ENCODE data around the gene FUZ. TPM values are rescaled to one million over a fixed set of nuclear protein-coding genes. Genes with fewer than 3 reads are reported as not detected.

FUZ gene
- total and polyA plus RNA-seq, 5 donors = 13.2 to 25.8 (median 17.2) TPM

DNA sequence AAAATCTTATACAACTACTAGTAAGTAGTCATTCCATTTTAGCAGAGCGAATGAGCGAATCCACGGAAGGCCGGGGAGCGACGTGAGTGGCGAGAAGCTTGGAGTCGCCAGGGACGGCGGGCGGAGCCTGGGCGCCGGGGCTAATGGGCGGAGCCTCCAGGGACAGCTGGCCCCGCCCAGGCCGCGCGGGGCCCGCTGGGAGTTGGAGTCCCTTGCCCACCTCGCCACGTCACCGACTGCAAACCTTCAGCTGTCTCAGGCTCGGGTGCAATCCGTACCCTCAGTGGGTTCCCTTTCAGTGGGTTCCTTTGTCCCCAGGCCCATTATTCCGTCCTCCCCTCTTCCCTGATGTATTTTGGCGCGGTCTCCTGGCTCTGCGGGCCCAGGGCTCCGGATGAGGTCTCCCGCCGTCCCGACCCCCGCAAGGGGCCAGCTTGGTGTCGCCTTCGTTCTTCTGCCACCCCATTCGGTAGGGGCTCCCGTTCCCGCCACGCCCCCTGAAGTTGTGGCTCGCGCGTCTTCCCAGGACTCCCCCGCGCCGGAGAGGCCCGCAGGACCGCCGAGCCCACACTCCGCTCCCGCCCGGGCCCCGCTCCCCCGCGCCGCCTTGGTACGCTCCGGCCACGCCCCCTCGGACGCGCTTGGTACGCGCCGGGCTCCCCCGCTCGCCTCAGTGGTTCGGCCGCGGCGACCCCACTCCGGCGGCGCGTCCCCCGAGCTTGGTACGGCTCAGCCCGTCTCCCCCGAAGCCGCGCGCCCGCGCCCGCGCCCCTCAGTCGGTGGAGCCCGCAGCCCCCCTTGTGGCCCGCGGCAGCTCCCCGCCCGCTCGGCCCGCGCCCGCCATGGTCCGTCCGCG, 37.6 kb upstream of the FUZ start, which contains the start of gene PTOV1:
Gene PTOV1 (plus strand): TSS at position 673 of the 856 bp plus-strand sequence.
- Histone ChIP-seq H3K4me1 (ENCODE audit: control insufficient read depth, insufficient read depth, low read length) (peaks cover 6% of the 10 kb centered on the region), H3K9me3 (ENCODE audit: control insufficient read depth, low read length) (no peaks in the 10 kb centered on the region), H3K27me3 (ENCODE audit: control insufficient read depth, insufficient read depth) (no peaks in the 10 kb centered on the region), H3K27ac (ENCODE audit: low read length) (peak within 1 kb of the TSS; percentile 98), H3K4me3 (ENCODE audit: low read length) (peak within 1 kb of the TSS; percentile 98)
- DNase-seq = peak; percentile 92 to 97 (median 97)
- WGBS = under 1% methylated on average over 98 of the region's 98 CpGs
- peak; percentile 95 for ATAC-seq
- intact Hi-C loops (cut with DNase I) = loop anchor here in 1 of 4 donors (10.0 kb wide), 1 partner anchor 166 kb away; the partner anchor contains the start of gene ADM5

DNA sequence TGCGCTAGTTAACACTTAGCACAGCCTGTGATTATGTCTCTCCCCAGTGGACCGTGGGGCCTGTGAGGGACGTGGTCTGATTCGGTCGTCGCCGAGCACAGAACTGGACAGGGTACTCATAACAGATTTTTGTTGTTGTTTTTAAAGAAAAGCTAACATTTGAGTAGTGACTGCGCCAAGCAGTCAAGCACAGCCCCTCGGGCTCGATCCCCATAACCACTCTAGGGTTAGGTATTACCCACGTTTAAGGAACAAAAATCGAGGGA, 37.1 kb upstream of the FUZ start:
- DNase-seq (peak in 1 of 3 donors; percentile 50), ATAC-seq (peak; percentile 0 to 2)
- no peaks in the 10 kb centered on the region for H3K27me3 ChIP-seq (ENCODE audit: control insufficient read depth, insufficient read depth)
- H3K27ac ChIP-seq (ENCODE audit: low read length) = peak overlapping the region; percentile 53
- peak overlapping the region; percentile 21 for H3K4me3 ChIP-seq (ENCODE audit: low read length)
- H3K4me1 ChIP-seq (ENCODE audit: control insufficient read depth, insufficient read depth, low read length) = peaks cover 6% of the 10 kb centered on the region
- intact Hi-C loops (cut with DNase I) = loop anchor here in 1 of 4 donors (10.0 kb wide), 1 partner anchor 165 kb away; the partner anchor contains the start of gene ADM5
- WGBS = 56% methylated on average over 12 of the region's 12 CpGs
- H3K9me3 ChIP-seq (ENCODE audit: control insufficient read depth, low read length) = no peaks in the 10 kb centered on the region

- Histone ChIP-seq H3K4me1 (ENCODE audit: control insufficient read depth, insufficient read depth, low read length) (peaks cover 6% of the 10 kb centered on the region), H3K27ac (ENCODE audit: low read length) (peak overlapping the region; percentile 53), H3K27me3 (ENCODE audit: control insufficient read depth, insufficient read depth) (no peaks in the 10 kb centered on the region), H3K9me3 (ENCODE audit: control insufficient read depth, low read length) (no peaks in the 10 kb centered on the region), H3K4me3 (ENCODE audit: low read length) (peak overlapping the region; percentile 21)
- WGBS = 91% methylated on average over 15 of the region's 15 CpGs
- ATAC-seq = no peak
- intact Hi-C loops (cut with DNase I) = loop anchor here in 1 of 4 donors (10.0 kb wide), 1 partner anchor 165 kb away; the partner anchor contains the start of gene ADM5
- peak in 2 of 3 donors; percentile 15 to 35 for DNase-seq
These were observed 36.5 kb upstream of the FUZ start for GRCh38 chr19:49849433-49850220.

DNA sequence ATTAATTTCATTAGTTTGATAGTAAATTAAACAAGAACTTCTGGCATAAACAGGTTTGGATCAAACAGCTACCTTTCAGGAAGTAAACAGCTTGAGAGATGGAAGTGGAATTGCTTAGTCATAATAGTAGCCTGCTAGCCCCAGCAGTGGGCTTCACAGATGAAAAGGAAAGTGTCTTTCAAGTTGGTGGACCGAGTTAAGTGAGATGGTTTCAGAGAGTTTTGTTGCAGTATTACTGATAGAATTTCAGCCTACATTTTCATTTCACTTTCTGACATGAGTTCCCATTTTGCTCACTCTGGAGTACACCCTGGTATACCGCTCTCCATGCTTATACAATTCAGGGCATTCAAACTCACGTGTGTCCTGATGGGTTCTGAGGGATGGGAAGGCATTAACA, 35.8 kb upstream of the FUZ start:
- ATAC-seq (no peak), DNase-seq (no peak)
- Histone ChIP-seq H3K27me3 (ENCODE audit: control insufficient read depth, insufficient read depth) (no peaks in the 10 kb centered on the region), H3K27ac (ENCODE audit: low read length) (no peak overlapping the region), H3K4me3 (ENCODE audit: low read length) (no peak overlapping the region), H3K4me1 (ENCODE audit: control insufficient read depth, insufficient read depth, low read length) (peaks cover 6% of the 10 kb centered on the region), H3K9me3 (ENCODE audit: control insufficient read depth, low read length) (no peaks in the 10 kb centered on the region)
- intact Hi-C loops (cut with DNase I) = no loop called here
- WGBS = 90% methylated on average over 3 of the region's 3 CpGs

DNA sequence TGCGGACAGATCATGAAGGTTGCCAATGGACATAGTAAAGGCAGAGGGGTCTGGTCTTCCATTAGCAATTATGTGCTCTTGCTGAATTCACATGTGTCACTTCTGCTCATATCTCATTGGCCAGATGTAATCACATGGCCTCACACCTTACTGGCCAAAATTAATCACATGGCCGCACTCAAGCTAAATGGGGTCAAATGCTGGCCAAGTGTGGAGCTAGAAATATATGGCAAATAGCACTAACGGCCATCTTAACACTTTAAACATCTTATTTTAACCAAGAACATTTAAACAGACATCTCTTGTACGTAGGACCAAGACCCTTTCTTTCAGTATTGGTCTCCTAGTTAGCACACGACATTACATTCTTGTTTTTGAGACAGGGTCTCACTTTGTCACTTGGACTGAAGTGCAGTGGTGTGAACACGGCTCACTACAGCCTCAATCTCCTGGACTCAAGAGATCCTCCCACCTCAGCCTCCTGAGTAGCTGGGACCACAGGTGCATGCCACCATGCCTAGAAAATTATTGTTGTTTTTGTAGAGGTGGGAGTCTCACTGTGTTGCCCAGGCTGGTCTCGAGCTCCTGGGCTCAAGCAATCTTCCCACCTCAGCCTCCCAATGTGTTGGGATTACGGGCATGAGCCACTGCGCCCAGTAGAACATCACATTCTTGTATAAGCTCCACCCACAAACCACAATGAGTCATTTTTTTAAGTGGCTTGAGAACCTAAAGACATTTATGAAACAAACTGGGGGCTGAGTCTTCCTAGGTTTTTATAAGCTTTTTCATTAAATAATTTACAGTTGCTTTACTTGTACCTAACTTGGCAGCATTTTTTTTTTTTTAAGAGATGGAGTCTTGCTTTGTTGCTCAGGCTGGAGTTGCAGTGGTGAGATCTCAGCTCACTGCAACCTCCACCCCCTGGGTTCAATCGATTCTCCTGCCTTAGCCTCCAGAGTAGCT, 34.9 kb upstream of the FUZ start:
- Histone ChIP-seq H3K4me1 (ENCODE audit: control insufficient read depth, insufficient read depth, low read length) (peaks cover 6% of the 10 kb centered on the region), H3K4me3 (ENCODE audit: low read length) (no peak overlapping the region), H3K27me3 (ENCODE audit: control insufficient read depth, insufficient read depth) (no peaks in the 10 kb centered on the region), H3K9me3 (ENCODE audit: control insufficient read depth, low read length) (no peaks in the 10 kb centered on the region), H3K27ac (ENCODE audit: low read length) (no peak overlapping the region)
- no peak for ATAC-seq
- intact Hi-C loops (cut with DNase I) = no loop called here
- 90% methylated on average over 10 of the region's 10 CpGs for WGBS
- peak in 2 of 3 donors; percentile 23 to 31 for DNase-seq

DNA sequence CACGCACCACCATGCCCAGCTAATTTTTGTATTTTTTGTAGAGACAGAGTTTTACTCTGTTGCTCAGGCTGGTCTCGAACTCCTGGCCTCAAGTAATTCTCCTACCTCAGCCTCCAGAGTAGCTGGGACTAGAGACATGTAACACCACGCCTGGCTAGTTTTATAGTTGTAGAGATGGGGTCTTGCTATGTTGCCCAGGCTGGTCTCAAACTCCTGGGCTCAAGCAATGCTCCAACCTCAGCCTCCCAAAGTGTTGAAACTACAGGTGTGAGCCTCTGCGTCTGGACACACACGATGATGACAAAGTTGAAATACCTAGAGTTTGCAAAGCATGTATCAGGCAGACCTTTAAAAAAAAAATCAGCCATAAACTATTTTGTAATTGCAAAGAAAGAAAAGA, 33.3 kb upstream of the FUZ start:
- intact Hi-C loops (cut with DNase I) = no loop called here
- WGBS = 71% methylated on average over 5 of the region's 5 CpGs
- H3K27me3 ChIP-seq (ENCODE audit: control insufficient read depth, insufficient read depth) = no peaks in the 10 kb centered on the region
- H3K27ac ChIP-seq (ENCODE audit: low read length) = no peak overlapping the region
- DNase-seq = no peak
- ATAC-seq = no peak
- no peak overlapping the region for H3K4me3 ChIP-seq (ENCODE audit: low read length)
- no peaks in the 10 kb centered on the region for H3K4me1 ChIP-seq (ENCODE audit: control insufficient read depth, insufficient read depth, low read length)
- H3K9me3 ChIP-seq (ENCODE audit: control insufficient read depth, low read length) = no peaks in the 10 kb centered on the region

- no peak for DNase-seq
- H3K27me3 ChIP-seq (ENCODE audit: control insufficient read depth, insufficient read depth) = no peaks in the 10 kb centered on the region
- WGBS = 67% methylated on average over 3 of the region's 3 CpGs
- H3K4me1 ChIP-seq (ENCODE audit: control insufficient read depth, insufficient read depth, low read length) = no peaks in the 10 kb centered on the region
- no peak overlapping the region for H3K27ac ChIP-seq (ENCODE audit: low read length)
- intact Hi-C loops (cut with DNase I) = no loop called here
- no peak for ATAC-seq
- no peak overlapping the region for H3K4me3 ChIP-seq (ENCODE audit: low read length)
- no peaks in the 10 kb centered on the region for H3K9me3 ChIP-seq (ENCODE audit: control insufficient read depth, low read length)
These were observed 32.3 kb upstream of the FUZ start for GRCh38 chr19:49845414-49845813.

- no peak for DNase-seq
- no peaks in the 10 kb centered on the region for H3K27me3 ChIP-seq (ENCODE audit: control insufficient read depth, insufficient read depth)
- 81% methylated on average over 18 of the region's 18 CpGs for WGBS
- no peak for ATAC-seq
- intact Hi-C loops (cut with DNase I) = no loop called here
- no peak overlapping the region for H3K27ac ChIP-seq (ENCODE audit: low read length)
- H3K4me1 ChIP-seq (ENCODE audit: control insufficient read depth, insufficient read depth, low read length) = no peaks in the 10 kb centered on the region
- no peaks in the 10 kb centered on the region for H3K9me3 ChIP-seq (ENCODE audit: control insufficient read depth, low read length)
- no peak overlapping the region for H3K4me3 ChIP-seq (ENCODE audit: low read length)
These were observed 31.3 kb upstream of the FUZ start for GRCh38 chr19:49844138-49845095.

- no peaks in the 10 kb centered on the region for H3K9me3 ChIP-seq (ENCODE audit: control insufficient read depth, low read length)
- no peaks in the 10 kb centered on the region for H3K27me3 ChIP-seq (ENCODE audit: control insufficient read depth, insufficient read depth)
- DNase-seq (no peak), ATAC-seq (no peak)
- H3K4me3 ChIP-seq (ENCODE audit: low read length) = no peak overlapping the region
- intact Hi-C loops (cut with DNase I) = no loop called here
- no peaks in the 10 kb centered on the region for H3K4me1 ChIP-seq (ENCODE audit: control insufficient read depth, insufficient read depth, low read length)
- WGBS = 87% methylated on average over 3 of the region's 3 CpGs
- no peak overlapping the region for H3K27ac ChIP-seq (ENCODE audit: low read length)
These were observed 30.2 kb upstream of the FUZ start for GRCh38 chr19:49843265-49843664.
